PFSK-1 (cell line): ENCODE results near the gene TENM3.

Experiments used
- FOXP2 ChIP-seq: optimal IDR thresholded peaks from 2 replicates; pipeline ENCODE3; 2011; ENCODE audit warnings: borderline replicate concordance, control low read depth, inconsistent platforms; ENCODE audit not compliant: insufficient read depth; ENCODE audit errors: extremely low read length, extremely low read depth
- POLR2AphosphoS5 ChIP-seq: IDR thresholded peaks from 2 replicates; pipeline ENCODE4 v1.6.1; 2012; ENCODE audit warnings: low read depth, mild to moderate bottlenecking, control low read depth, low read length, moderate library complexity
- SIN3A ChIP-seq: IDR thresholded peaks from 2 replicates; pipeline ENCODE4 v1.6.1; 2012; ENCODE audit warnings: mild to moderate bottlenecking, low read length, moderate library complexity, borderline replicate concordance; ENCODE audit not compliant: insufficient read depth
- TAF1 ChIP-seq: IDR thresholded peaks from 2 replicates; pipeline ENCODE4 v1.6.1; 2012; ENCODE audit warnings: low read length, control low read depth, borderline replicate concordance; ENCODE audit not compliant: insufficient read depth
- TF ChIP-seq, protein P1 (sequence below), 2 experiments: IDR thresholded peaks; 2 replicates each; pipeline versions ENCODE4 v1.6.1 to v1.8.0; 2011 to 2012; ENCODE audit warnings: low read depth in 2 of 2, low read length in 2 of 2, control low read depth in 1 of 2, inconsistent platforms in 1 of 2, mild to moderate bottlenecking in 1 of 2, moderate library complexity in 1 of 2; ENCODE audit not compliant: insufficient read depth in 1 of 2

Gene TENM3

DNA sequence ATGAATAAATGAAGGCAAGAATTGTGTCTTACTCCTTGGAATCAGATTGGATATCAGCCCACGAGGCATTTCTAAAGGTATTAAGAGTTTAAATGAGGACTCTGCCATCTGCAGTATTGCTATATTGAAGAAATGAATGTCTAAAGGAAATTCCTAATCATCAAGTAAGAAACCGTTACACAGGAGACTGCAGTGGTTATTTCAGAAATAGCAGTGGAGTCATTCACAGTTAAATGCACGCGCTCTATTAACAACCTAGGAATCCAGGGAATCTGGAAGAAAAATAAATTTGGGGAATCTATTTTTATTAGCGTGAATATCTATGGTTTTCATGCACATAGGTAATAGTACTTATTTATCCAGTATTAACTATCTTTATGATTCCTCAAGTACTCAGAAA is 334.2 kb downstream of the TENM3 start:
- TF ChIP-seq POLR2AphosphoS5 = no peak
- no peak for TF ChIP-seq FOXP2
- TF ChIP-seq SIN3A = no peak
- TF ChIP-seq, protein P1, sequence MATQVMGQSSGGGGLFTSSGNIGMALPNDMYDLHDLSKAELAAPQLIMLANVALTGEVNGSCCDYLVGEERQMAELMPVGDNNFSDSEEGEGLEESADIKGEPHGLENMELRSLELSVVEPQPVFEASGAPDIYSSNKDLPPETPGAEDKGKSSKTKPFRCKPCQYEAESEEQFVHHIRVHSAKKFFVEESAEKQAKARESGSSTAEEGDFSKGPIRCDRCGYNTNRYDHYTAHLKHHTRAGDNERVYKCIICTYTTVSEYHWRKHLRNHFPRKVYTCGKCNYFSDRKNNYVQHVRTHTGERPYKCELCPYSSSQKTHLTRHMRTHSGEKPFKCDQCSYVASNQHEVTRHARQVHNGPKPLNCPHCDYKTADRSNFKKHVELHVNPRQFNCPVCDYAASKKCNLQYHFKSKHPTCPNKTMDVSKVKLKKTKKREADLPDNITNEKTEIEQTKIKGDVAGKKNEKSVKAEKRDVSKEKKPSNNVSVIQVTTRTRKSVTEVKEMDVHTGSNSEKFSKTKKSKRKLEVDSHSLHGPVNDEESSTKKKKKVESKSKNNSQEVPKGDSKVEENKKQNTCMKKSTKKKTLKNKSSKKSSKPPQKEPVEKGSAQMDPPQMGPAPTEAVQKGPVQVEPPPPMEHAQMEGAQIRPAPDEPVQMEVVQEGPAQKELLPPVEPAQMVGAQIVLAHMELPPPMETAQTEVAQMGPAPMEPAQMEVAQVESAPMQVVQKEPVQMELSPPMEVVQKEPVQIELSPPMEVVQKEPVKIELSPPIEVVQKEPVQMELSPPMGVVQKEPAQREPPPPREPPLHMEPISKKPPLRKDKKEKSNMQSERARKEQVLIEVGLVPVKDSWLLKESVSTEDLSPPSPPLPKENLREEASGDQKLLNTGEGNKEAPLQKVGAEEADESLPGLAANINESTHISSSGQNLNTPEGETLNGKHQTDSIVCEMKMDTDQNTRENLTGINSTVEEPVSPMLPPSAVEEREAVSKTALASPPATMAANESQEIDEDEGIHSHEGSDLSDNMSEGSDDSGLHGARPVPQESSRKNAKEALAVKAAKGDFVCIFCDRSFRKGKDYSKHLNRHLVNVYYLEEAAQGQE (IDR thresholded peaks at IDR 0.05; ENCODE audit: insufficient read depth in 1 of 2, low read depth in 2 of 2, low read length in 2 of 2) = no peak
- TF ChIP-seq TAF1 = no peak

- TF ChIP-seq POLR2AphosphoS5 (no peak), FOXP2 (no peak), TAF1 (no peak), SIN3A (no peak)
- TF ChIP-seq, protein P1 (IDR thresholded peaks at IDR 0.05; ENCODE audit: insufficient read depth in 1 of 2, low read depth in 2 of 2, low read length in 2 of 2) = no peak
These were observed 335.2 kb downstream of the TENM3 start for GRCh38 chr4:182578402-182578801.

DNA sequence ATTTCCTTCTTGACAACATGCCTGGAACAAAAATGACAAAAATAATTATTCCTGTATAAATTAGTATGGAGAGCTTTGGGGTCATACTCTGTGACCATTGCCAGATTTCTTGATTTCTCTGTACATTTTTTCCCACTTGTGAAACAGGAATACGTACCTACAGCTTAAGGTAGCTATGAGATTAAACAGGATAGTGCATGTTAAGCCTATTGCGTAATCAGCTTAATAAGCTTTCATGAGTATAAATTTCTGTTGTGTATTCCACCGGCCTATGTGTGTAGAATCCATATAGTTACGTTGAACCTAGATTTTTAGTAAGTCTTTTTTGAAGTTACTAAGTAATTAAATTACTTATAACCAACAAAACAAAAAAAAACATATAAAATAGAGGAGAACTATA is 339.0 kb downstream of the TENM3 start:
- TF ChIP-seq POLR2AphosphoS5 = no peak
- no peak for TF ChIP-seq SIN3A
- TF ChIP-seq FOXP2 = no peak
- TF ChIP-seq TAF1 = no peak
- TF ChIP-seq, protein P1 (IDR thresholded peaks at IDR 0.05; ENCODE audit: insufficient read depth in 1 of 2, low read depth in 2 of 2, low read length in 2 of 2) = no peak

GRCh38 chr4:182583703-182584415 is 340.7 kb downstream of the TENM3 start:
- TF ChIP-seq, protein P1 (IDR thresholded peaks at IDR 0.05; ENCODE audit: insufficient read depth in 1 of 2, low read depth in 2 of 2, low read length in 2 of 2) = no peak
- TF ChIP-seq FOXP2 (no peak), SIN3A (no peak), TAF1 (no peak), POLR2AphosphoS5 (no peak)

- TF ChIP-seq TAF1 = no peak
- no peak for TF ChIP-seq FOXP2
- no peak for TF ChIP-seq POLR2AphosphoS5
These were observed 342.1 kb downstream of the TENM3 start for GRCh38 chr4:182585321-182585720.
